ENCODE data around the gene MYT1.
A peak's percentile ranks its signal among the peaks of the same experiment; 100 is the strongest.

MYT1 gene

DNA sequence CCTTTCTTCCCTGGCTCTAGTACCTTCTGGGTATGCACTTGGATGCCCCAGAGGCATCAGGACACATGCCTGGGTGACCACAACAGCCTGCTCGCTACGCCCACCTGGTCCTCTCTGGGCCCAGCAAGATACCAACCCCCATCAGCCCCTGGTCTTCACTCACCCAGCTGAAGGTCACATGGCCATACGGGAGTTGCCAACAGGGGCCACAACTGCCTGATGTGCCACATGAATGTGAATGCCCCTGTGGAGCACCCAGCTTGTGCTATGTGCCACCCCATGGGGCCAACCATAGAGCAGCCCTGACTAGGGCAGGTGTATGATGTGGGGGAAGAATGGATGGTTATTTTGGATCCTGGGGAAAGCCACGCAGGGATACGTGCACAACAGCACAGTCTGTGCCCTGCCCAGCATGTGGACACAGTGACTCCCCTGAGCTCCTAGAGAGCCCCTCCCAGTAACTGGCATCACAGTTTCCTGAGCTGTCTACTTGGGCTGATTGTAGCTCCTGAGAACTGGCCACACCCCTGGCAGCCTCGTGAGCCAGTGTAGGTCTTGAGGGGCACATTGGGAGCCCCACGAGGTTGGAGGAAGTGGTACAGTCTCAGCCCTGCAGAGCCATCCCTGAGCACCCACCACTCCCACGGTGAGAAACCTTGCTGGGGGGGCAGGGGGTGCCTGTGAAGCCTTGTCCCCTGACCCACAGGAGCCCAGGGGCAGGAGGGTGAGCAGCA, 80.8 kb downstream of the MYT1 start:
- DNase-seq (ENCODE audit: low read depth in 2 of 2): no peak

DNA sequence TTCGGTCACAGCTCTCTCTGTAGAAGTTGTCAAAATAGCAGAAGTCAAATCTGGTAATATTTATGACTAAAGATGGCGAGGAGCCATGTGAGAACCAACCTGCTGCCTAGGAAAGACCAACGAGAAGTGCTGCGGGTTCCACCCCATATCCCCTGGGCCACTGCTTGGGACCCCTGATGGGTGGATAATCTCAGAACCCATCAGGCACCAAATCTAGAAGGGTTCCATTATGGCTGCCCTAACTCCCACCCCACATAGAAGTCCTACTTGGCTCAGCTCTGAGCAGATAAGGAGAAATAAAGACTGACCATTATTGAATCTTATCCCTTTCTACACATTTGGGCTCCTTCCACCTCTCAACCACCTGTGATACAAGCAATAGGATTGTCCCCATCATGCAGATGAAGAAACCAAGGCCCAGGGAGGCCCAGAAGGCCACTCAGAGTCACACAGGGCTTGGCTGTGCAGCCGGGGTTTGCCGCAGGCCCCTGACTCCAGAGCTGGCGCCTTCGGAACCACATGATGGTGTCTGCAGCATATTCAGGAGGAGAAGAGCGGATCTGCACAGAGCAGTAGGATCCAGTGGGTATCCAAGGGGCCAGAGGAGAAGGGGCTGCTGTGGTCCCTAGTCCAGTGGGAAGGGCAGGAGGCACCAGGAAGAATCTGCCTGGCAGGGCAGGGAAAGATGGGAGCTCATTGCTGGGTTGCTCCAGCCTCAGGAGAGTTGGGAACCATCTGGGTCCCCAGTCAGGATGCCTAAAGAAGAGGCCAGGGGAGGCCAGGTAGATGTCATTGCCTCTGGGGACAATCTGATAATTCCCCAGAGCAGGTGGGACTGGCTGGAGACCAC, 81.7 kb downstream of the MYT1 start:
- no peak for DNase-seq (ENCODE audit: low read depth in 2 of 2)

DNA sequence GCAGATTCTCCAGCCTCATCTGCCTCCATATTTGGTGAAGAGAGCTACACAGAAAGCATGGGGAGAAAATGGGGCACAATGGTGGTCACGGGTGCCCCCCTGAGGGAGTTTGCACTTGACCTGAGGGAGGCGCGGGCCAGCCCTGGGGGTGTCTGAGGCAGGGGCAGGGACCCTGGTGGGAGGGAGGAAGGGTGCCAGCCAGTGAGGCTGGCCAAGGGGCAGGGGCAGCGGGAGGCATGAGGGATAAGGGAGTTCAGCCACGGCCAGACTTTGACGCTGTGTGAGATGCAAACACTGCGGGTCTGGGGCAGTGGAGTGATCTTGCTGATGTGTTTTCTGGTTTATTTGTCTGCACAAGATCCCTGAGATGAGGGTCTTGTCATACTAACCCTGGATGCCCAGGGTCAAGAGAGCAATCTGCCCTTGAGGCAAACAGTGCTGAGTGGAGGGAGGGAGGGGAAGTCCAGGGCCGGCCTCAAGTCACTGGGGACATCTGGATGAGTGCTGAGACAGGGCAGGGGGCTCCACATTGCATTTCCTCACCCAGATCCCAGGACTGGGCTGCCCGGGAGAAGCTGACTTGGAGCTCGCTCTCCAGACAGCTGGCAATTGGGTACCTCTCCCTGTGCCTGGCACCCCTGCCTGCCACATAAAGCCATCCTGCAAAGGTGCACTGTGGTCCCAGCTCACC, 82.5 kb downstream of the MYT1 start:
- no peak for DNase-seq (ENCODE audit: low read depth in 2 of 2)

DNA sequence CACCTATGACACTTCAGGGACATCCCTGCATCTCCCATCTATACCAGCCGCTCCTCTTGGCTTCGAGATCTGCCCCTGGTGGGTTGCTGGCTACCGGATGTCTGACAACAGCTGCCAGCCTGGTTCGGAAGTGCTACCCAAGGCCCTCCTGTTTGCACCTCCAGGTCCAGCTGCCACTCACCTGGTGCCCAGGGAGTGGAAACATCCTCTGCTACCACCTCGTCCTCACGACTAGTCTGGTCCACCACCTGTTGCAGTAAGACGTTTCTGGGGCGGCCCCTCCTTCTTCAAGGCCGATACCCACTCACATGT, 83.0 kb downstream of the MYT1 start:
- DNase-seq (ENCODE audit: low read depth in 2 of 2): no peak

DNA sequence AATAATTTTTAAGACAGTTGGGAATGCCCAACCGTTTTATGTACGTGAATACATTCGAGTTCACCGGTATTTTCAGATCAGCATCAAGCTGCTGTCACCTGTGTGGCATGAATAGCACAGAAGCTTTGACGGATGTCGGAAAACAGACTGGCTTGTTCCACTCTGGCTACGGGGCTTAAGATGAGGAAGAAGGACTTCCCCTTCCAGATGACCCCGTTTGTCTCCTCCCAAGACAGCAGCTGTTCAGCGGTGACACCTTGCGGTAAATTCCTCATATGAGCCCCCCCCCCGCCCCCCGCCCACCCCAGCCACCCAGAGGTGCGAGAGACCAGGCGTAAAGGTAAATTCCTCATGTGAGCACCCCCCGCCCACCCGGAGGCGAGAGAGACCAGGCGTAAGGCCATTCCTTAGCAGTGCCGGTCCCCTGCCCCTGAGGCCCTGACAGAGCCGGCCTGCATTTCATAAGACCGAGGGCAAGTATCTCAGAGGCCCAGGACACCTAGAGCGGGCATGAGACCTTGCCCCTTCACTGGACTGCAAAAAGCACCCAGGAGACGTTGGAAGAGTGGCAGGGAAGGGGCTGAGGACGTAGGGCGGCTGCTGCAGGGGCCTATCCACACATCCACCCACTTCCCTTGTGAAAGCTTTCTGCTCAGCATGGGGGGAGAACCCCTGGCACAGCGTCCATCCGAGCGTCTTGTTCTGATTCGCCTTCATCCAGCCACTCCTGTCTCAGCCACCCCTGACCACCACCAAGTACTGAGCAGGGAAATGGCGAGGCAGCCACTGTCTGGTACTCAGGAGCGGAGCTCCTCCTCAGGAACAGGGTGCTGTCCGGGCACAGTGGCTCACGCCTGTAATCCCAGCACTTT, 84.0 kb downstream of the MYT1 start:
- DNase-seq (ENCODE audit: low read depth in 2 of 2): no peak

DNA sequence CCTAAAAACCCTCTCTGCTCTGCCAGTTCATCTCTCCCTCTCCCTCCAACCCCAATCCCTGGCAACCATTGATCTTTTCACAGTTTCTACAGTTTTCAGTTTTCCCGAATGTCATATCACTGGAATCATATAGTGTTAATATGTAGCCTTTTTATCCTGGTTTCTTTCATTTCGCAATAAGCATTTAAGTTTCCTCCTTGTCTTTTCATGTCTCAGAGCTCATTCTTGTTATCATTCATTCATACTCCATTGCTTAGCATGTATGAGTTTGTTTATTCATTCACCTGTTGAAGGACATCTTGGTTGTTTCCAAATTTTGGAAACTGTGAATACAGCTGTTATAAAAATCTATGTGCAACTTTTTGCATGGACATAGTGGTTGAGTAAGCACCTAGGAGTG, 85.8 kb downstream of the MYT1 start:
- DNase-seq (ENCODE audit: low read depth in 2 of 2): no peak

DNA sequence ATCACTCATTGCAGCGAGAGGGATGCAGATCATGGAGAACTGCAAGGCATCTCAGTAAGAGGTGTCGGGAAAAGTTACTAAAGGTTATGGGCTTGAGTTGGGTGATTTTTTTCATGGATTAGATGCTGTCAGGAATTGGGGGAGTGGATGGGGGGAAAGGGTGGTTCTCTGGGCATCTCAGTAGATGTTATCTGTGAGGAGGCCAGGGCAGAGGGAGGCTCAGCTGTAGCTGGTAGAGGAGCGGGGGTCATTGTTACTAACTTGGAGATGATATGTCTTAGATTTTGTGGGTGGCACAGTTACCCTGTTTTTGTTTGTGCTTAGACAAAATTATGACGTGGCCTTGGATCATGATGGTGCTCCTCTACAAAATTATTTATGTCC, 88.7 kb downstream of the MYT1 start:
- DNase-seq (ENCODE audit: low read depth in 2 of 2): no peak

DNA sequence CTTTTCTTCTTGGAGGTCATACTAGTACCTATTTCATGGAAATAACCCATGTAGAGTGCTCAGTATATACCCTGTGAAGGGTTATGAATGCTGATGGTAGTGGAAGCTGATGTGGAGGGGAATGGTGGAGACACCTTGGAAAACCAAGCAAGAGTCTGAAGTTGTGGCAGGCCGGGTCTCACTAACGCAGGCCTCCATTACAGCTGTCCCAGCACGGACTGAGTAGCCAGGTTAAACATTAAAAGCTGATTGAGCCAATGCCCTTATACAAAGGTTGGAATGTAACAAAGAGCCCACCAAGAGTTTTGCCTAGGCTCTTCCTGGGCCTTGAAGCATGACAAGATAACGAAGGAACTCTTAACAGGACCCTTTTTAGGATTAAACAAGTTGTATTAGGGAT, 89.2 kb downstream of the MYT1 start:
- no peak for DNase-seq (ENCODE audit: low read depth in 2 of 2)

DNA sequence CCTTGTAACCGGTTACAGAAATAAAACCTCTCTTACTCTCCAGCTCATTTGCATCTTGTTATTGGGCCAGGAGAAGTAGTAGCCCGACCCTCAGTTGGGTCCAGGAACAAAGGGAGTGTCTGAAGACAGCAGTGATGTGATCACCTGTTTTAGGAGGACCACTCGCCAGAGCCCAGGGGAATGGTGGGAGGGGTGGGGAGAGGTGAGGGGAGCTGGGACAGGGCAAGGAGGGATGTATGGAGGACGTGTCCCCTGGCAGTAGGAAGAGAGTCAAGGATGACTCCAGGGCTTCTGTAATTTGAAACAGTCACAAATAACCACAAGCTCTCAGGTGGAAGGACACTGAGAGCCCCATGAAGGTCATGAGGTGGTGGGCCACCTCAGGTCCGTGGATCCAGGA, 89.9 kb downstream of the MYT1 start:
- DNase-seq (ENCODE audit: low read depth in 2 of 2): no peak

DNA sequence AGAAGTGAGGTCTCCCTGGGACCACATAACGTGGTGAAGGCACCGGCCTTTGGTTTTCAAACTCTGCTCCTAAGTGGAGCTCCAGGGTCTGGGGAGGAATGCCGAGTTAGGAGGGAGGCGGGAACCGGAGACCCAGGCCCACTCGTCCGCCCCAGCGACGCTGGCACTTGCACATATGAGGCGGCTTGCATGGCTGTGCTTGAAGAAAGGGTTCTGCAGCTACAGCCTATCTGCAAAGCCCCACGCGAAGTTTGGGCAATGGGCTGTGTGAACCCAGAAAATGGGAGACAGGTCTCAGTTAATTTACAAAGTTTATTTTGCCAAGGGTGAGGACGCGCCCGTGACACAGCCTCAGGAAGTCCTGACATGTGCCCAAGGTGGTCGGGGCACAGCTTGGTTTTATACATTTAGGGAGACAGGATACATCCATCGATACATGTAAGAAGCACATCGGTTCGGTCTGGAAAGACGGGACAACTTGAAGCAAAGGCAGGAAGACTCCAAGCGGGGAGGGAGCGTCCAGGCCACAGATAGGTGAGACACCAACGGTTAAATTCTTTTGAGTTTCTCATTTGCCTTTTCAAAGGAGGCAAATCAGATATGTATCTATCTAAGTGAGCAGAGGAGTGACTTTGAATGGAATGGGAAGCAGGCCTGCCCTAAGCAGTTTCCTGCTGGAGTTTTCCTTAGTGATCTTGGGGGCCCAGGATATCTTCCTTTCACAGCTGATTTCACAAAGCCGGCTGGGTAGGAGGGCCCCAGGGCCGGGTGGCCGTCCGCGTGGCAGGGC, 90.5 kb downstream of the MYT1 start:
- no peak for DNase-seq (ENCODE audit: low read depth in 2 of 2)

DNA sequence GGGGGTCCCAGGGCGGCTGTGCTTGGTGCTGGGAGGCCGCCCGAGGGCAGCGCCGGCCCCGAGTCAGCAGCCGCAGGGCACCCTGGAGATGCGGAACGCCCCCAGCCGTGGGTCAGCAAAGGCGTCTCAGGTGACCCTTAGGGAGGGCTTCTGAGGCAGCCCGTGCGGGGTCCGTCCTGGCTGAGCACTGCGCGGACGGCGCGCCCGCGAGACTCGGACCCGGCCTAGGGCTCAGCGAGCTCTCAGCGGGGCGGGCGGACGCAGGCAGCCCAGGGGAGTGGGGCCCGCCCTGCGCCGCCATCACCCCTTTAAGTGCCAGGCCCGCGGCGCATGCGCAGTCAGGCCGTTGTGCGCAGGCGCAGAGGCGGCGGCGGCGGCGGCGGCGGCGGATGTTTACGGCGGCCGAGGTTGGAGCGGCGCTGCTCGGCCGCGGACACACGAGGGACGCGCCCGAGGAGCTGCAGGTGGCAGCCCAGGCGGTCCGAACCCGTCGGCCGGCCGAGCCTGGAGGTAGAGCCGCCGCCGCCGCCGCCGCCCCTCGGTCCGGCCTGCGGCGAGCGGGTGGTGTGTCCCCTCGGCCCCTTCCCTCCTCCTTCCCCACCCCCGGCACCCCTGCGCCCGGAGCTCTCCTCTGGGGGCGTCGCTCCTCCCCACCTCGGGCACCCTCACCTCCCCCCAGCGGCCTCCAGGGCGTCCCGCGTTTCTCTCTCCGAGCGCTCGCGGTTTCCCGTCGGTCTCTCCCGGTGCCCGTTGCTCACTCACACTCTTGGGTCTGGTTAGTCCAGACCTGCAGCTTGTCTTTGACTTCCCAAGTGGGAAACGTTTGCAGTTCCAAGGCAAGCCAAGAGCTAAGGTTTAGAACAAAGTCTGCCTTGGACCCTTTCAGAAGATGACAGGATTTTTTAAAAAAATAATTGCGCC, 91.4 kb downstream of the MYT1 start, which contains the start of gene PCMTD2:
Gene PCMTD2, plus strand, starts transcription at position 388 of the 921 bp plus-strand sequence. CDS start 4,218 bp downstream, outside the sequence.
- DNase-seq (ENCODE audit: low read depth in 2 of 2): peak; percentile 74 to 79

DNA sequence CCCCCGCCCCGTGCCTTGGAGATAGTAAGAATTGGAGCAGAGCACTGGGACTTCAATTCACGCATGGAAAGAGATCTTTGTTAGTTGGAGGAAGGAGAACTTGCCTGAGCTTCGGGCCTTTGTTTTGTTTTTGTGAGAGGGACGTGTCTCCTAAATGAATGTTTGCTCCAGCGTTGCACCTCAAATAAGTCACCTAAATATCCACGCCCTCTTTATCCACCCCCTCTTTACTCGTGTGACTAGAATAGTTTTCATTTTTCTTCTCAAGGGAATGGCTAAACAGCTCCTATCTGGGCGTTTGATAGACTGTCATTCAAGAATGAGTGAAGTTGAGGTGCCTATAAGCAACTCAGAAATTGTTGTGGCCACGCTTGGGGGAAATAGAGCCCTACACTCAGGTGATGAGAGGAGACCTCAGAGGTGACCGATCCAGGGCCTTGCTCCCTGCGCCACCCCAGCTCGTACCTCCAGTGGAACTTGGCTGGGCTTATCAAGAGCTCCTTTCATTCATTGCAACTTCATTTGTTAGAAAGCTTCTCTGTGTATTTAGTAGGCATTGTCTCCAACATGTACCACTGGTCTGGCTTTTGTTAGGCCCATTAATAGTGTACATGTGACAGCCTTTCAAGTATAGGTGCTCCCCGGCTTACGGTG, 92.2 kb downstream of the MYT1 start:
- DNase-seq (ENCODE audit: low read depth in 2 of 2): no peak

DNA sequence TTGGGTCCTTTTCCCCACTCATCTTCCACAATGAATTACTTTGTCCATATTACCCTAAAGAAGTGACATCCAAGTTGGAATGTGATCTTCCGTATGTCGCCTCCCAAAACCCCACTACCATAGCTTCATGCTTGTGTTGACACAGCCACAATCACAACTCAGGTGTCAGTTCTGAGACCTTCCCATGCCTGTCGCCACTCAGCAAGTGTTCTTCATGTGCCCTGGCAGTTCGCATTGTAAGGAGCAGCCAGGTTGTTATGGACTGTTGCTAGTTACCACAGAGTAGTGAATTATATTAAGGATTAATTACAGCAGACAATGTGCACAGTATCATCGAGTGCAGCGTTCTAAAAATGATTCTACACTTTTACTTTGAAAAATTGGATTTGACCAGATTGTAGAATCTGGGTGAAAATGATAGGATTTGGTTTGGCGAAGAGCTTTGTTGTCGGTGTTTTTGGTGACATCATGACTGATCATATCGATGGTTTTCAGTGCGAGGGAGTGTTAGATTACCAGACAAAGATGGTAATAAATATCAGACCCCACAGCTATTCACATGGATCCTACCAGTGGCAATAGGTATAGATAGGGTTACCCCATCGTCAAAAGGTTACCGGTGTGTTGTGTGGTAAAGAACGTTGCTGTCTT, 93.0 kb downstream of the MYT1 start:
- DNase-seq (ENCODE audit: low read depth in 2 of 2): no peak

DNA sequence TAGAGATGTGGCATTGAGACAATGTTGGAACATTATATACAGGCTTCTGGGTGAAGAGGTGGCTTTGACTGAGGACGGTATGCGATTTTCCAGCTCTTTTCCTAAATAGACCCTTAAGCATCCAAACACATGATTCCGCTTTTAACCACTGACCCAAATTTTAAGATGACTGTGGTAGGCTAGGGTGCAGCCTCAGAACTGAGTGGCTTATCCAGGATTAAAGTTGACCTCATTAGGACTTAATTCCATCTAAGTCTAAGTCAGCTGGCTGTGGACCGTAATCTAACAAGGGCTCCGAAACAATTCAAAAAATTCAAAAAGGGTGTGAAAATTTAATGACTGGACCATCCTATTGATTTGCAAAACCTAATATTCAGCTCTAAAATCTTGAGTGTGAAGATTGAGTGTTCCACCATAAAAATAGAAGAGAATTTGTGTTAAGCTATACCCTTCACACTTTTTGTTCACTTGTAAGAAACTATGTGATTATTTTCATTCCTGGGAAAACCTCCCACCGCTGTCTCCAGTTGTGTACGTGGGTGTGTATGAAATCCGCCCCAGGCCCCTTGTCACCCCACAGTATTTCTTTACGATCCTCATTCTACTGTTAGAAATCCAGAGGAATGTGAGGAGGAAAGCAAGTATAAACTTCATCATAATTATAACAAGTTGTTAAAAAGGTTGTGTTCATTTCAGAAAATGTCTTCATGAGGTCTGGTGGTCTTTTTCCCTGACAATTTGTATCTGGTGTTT, 94.0 kb downstream of the MYT1 start:
- no peak for DNase-seq (ENCODE audit: low read depth in 2 of 2)

DNA sequence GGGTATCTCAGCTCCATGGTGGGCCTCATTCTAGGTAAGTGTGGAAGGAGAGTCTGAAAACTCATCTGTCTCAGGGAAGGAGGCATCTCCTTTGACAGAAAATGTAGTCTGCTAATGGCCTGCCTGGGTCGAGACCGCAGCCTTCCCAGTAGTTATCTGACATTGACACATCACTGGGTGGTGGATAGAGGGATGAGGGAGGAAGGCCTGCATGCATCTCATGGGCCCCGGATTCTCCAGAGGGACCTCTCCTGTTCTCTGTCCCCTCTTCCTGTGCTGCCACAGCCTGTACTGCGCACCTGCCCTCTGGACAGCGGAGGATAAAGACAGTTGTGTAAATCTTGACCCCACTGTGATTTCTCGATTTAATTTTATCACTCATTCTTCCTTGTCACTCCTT, 96.0 kb downstream of the MYT1 start:
- no peak for DNase-seq (ENCODE audit: low read depth in 2 of 2)

DNA sequence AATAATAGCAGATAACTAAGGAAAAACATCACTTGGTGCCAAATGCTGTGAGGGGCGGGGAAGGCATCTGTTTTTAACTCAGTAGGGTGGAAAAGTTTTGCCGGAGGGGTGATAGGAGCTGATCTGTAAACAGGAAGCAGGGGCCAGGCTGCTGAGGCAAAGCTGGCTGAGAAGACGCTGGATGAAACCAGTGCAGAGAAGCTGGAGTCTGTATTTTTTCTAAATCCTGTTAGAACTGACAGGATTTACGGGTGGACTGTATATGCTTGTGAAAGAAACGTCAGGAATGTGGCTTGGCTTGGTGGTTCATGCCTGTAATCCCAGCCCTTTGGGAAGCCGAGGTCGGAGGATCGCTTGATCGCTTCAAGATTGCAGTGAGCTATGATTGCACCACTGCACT, 96.9 kb downstream of the MYT1 start:
- DNase-seq (ENCODE audit: low read depth in 2 of 2): no peak

DNA sequence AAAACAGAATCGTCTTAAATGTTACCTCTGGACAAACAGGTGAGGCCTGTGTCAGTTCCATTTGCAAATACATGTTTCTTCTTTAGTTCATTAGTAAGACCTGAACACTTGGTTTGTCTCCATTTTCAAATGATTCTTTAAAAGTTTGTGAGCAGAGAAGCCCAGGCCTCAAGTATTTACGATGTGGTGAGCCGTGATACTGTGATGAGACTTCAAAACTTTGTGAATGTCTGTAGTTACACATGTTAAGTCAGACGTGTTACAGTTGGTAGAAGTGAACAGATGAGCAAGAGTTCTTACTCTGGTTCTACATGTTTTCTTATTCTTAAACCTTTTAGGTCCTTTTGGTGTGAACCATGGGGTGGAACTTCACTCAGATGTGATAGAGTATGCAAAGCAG, 99.8 kb downstream of the MYT1 start:
- DNase-seq (ENCODE audit: low read depth in 2 of 2): no peak

DNA sequence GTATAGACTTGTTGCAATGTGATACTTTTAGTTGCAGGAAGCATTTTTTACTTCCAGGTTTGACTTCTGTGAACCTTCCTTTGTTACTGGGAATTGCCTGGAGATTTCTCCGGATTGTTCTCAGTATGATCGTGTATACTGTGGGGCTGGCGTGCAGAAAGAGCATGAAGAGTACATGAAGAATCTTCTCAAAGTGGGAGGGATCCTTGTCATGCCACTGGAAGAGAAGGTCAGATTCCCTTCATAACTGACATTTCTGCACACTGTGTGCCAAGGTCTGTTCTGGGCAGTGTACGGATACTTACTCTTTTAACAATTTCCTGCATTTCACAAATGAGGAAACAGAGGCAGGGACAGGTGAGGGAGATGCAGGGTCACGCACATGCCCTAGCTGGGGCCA, 100.9 kb downstream of the MYT1 start:
- DNase-seq (ENCODE audit: low read depth in 2 of 2): no peak

Measured in stimulated activated CD4-positive, alpha-beta T cell treated with anti-CD3 and anti-CD28 coated beads, Interleukin-15, amount 100 ng/mL, for 48 hours (primary cell).